UCSD-AML1 (cell line): ENCODE measurements around the gene NET1.
A peak's percentile ranks its signal among the peaks of the same experiment; 100 is the strongest.
"Not testable (repeated sequence)": the region's sequence is repeated elsewhere in the genome, so short reads cannot be mapped to it uniquely, and the experiment has no call there.

Experiments
- DNase-seq: peaks from one replicate; lab custom pipeline; 2025; ENCODE audit not compliant: unreplicated experiment; lab: John Stamatoyannopoulos, UW

The NET1 gene

GRCh38 chr10:5412277-5412941, at the start of gene NET1:
NET1 (plus strand) TSS chr10:5412557; CDS start chr10:5412693, 136 bp downstream.
- DNase-seq: peak; percentile 86

- no peak for DNase-seq
These were observed 49.5 kb upstream of the NET1 start for GRCh38 chr10:5362873-5363272.

- no peak for DNase-seq
These were observed 48.0 kb upstream of the NET1 start for GRCh38 chr10:5364374-5364773.

GRCh38 chr10:5364890-5365338, 47.4 kb upstream of the NET1 start, which contains the start of gene UCN3:
UCN3 (plus strand) TSS chr10:5364966; CDS start chr10:5373721, 8,755 bp downstream.
- DNase-seq: no peak

- DNase-seq: no peak
These were observed 46.4 kb upstream of the NET1 start for GRCh38 chr10:5365928-5366327.

- no peak for DNase-seq
These were observed 42.8 kb upstream of the NET1 start for GRCh38 chr10:5369362-5370158.

- DNase-seq: no peak
These were observed 41.6 kb upstream of the NET1 start for GRCh38 chr10:5370493-5371352.

- no peak for DNase-seq
These were observed 39.0 kb upstream of the NET1 start for GRCh38 chr10:5373307-5373706.

GRCh38 chr10:5373891-5374611, 38.3 kb upstream of the NET1 start:
- DNase-seq: no peak

- DNase-seq: no peak
These were observed 35.9 kb upstream of the NET1 start for GRCh38 chr10:5376450-5376849.

- DNase-seq: not testable (repeated sequence)
These were observed 33.2 kb upstream of the NET1 start for GRCh38 chr10:5379202-5379601.

- not testable (repeated sequence) for DNase-seq
These were observed 32.0 kb upstream of the NET1 start for GRCh38 chr10:5380395-5380794.

- no peak for DNase-seq
These were observed 31.2 kb upstream of the NET1 start for GRCh38 chr10:5381187-5381586.

- no peak for DNase-seq
These were observed 27.1 kb upstream of the NET1 start for GRCh38 chr10:5385224-5385623.

GRCh38 chr10:5387169-5387568, 25.2 kb upstream of the NET1 start:
- DNase-seq: no peak

GRCh38 chr10:5390607-5391205, 21.7 kb upstream of the NET1 start:
- DNase-seq: no peak

- no peak for DNase-seq
These were observed 20.6 kb upstream of the NET1 start for GRCh38 chr10:5391790-5392189.

- DNase-seq: no peak
These were observed 18.8 kb upstream of the NET1 start for GRCh38 chr10:5393529-5393928.

GRCh38 chr10:5395168-5395567, 17.2 kb upstream of the NET1 start:
- no peak for DNase-seq

- DNase-seq: no peak
These were observed 15.6 kb upstream of the NET1 start for GRCh38 chr10:5396556-5397300.
